HuH-7.5 (cell line): ENCODE data around the gene CSTF3.
"Not testable (repeated sequence)": the region's sequence is repeated elsewhere in the genome, so short reads cannot be mapped to it uniquely, and the experiment has no call there.

Source experiments
- DNase-seq: peaks from one replicate; pipeline ENCODE4 v3.0.0; 2011; ENCODE audit warnings: low spot score

Gene CSTF3

GRCh38 chr11:33083918-33084317 is 77.4 kb downstream of the CSTF3 start:
- DNase-seq: no peak

- DNase-seq: no peak
Observed at GRCh38 chr11:33072465-33072864, 88.8 kb downstream of the CSTF3 start.

- no peak for DNase-seq
Observed at GRCh38 chr11:33068611-33069340, 92.5 kb downstream of the CSTF3 start.

GRCh38 chr11:33067294-33067693 is 94.0 kb downstream of the CSTF3 start:
- no peak for DNase-seq

GRCh38 chr11:33065445-33066178 is 95.7 kb downstream of the CSTF3 start:
- DNase-seq: peak; percentile 29

- no peak for DNase-seq
Observed at GRCh38 chr11:33064866-33065265, 96.4 kb downstream of the CSTF3 start.

GRCh38 chr11:33064033-33064825 is 97.1 kb downstream of the CSTF3 start:
- no peak for DNase-seq

GRCh38 chr11:33063326-33063881 is 97.9 kb downstream of the CSTF3 start:
- no peak for DNase-seq

- no peak for DNase-seq
Observed at GRCh38 chr11:33062137-33062536, 99.1 kb downstream of the CSTF3 start.

- no peak for DNase-seq
Observed at GRCh38 chr11:33060271-33060670, 101.0 kb downstream of the CSTF3 start.

GRCh38 chr11:33059331-33060007 is 101.8 kb downstream of the CSTF3 start:
- no peak for DNase-seq

GRCh38 chr11:33057284-33057683 is 104.0 kb downstream of the CSTF3 start:
- DNase-seq: no peak

- no peak for DNase-seq
Observed at GRCh38 chr11:33055375-33055774, 105.9 kb downstream of the CSTF3 start.

- DNase-seq: no peak
Observed at GRCh38 chr11:33052231-33052630, 109.0 kb downstream of the CSTF3 start.

- DNase-seq: not testable (repeated sequence)
Observed at GRCh38 chr11:33049565-33050408, 111.5 kb downstream of the CSTF3 start.

GRCh38 chr11:33048701-33049100 is 112.6 kb downstream of the CSTF3 start:
- not testable (repeated sequence) for DNase-seq

GRCh38 chr11:33045551-33046255 is 115.6 kb downstream of the CSTF3 start:
- no peak for DNase-seq

GRCh38 chr11:33044285-33044756 is 117.0 kb downstream of the CSTF3 start:
- no peak for DNase-seq

GRCh38 chr11:33043221-33043830 is 118.0 kb downstream of the CSTF3 start:
- DNase-seq: no peak
